ENCODE data around the gene GLT1D1. TPM values are rescaled to one million over a fixed set of nuclear protein-coding genes. Genes with fewer than 3 reads are reported as not detected.

The GLT1D1 gene
- total RNA-seq, 1 experiment from 2014 or later: not detected

GRCh38 chr12:128872303-128872702, 19.0 kb downstream of the GLT1D1 start:
- no peaks in the 10 kb centered on the region for H3K4me1 ChIP-seq (ENCODE audit: control insufficient read depth in 1 of 2, insufficient read depth in 2 of 2, low read length in 2 of 2)
- H3K4me3 ChIP-seq (replicated peaks in 1 of 2; ENCODE audit: low read depth in 1 of 2, low read length in 2 of 2): no peak overlapping the region
- no peaks in the 10 kb centered on the region for H4K20me1 ChIP-seq (ENCODE audit: insufficient read depth)
- no peak overlapping the region for H3K9ac ChIP-seq (ENCODE audit: low read length)
- ATAC-seq (no peak), DNase-seq (ENCODE audit: low read depth, low spot score) (no peak)
- H3K27me3 ChIP-seq (ENCODE audit: insufficient read depth, low read length): no peaks in the 10 kb centered on the region
- H3K79me2 ChIP-seq (ENCODE audit: insufficient read depth, low read length): no peaks in the 10 kb centered on the region
- H3K9me2 ChIP-seq (ENCODE audit: insufficient read depth): no peaks in the 10 kb centered on the region
- no peak for TF ChIP-seq CEBPB (IDR thresholded peaks at IDR 0.05; ENCODE audit: low read depth)
- TF ChIP-seq MAX (IDR thresholded peaks at IDR 0.05): no peak
- no peak for TF ChIP-seq EGR1 (IDR thresholded peaks at IDR 0.05; ENCODE audit: low read depth)
- no peak for TF ChIP-seq CTCF (IDR thresholded peaks at IDR 0.05 in 2 of 3, conservative IDR thresholded peaks at IDR 0.05 in 1 of 3; ENCODE audit: borderline replicate concordance in 1 of 3, insufficient read depth in 1 of 3, low read depth in 2 of 3, low read length in 2 of 3)
- TF ChIP-seq CBX3 (IDR thresholded peaks at IDR 0.05; ENCODE audit: low read depth): no peak
- TF ChIP-seq SRF (IDR thresholded peaks at IDR 0.05; ENCODE audit: low read depth): no peak
- ChIA-PET POLR2A (no interaction called here), RAD21 (ENCODE audit: low non-redundant PET in 1 of 2, low total read pairs in 2 of 2, uncharacterized antibody in 2 of 2, unreplicated experiment in 2 of 2) (no interaction called here), CTCF (no interaction called here)
- H3K4me2 ChIP-seq (ENCODE audit: low read length): no peak overlapping the region
- BruUV-seq (replicated peaks): no TSS peak
- H3K36me3 ChIP-seq (ENCODE audit: control insufficient read depth in 1 of 2, insufficient read depth in 2 of 2, low read length in 2 of 2): no peaks in the 10 kb centered on the region
- H3K9me3 ChIP-seq (ENCODE audit: control insufficient read depth in 1 of 2, insufficient read depth in 1 of 2, low read depth in 1 of 2, low read length in 2 of 2): no peaks in the 10 kb centered on the region; a peak in 1 of 4 replicates
- intact Hi-C loops (cut with micrococcal nuclease): no loop called here
- H3K27ac ChIP-seq (ENCODE audit: low read depth, low read length): no peak overlapping the region
- no peak overlapping the region for H2AFZ ChIP-seq (ENCODE audit: low read depth, low read length, poor library complexity, severe bottlenecking)

GRCh38 chr12:128876559-128876958, 23.3 kb downstream of the GLT1D1 start:
- H3K27ac ChIP-seq (ENCODE audit: low read depth, low read length): no peak overlapping the region
- H3K27me3 ChIP-seq (ENCODE audit: insufficient read depth, low read length): no peaks in the 10 kb centered on the region
- ATAC-seq (no peak), DNase-seq (ENCODE audit: low read depth, low spot score) (no peak)
- H2AFZ ChIP-seq (ENCODE audit: low read depth, low read length, poor library complexity, severe bottlenecking): no peak overlapping the region
- ChIA-PET POLR2A (no interaction called here), CTCF (no interaction called here), RAD21 (ENCODE audit: low non-redundant PET in 1 of 2, low total read pairs in 2 of 2, uncharacterized antibody in 2 of 2, unreplicated experiment in 2 of 2) (no interaction called here)
- no peaks in the 10 kb centered on the region; a peak in 1 of 4 replicates for H3K9me3 ChIP-seq (ENCODE audit: control insufficient read depth in 1 of 2, insufficient read depth in 1 of 2, low read depth in 1 of 2, low read length in 2 of 2)
- no peaks in the 10 kb centered on the region for H3K9me2 ChIP-seq (ENCODE audit: insufficient read depth)
- H4K20me1 ChIP-seq (ENCODE audit: insufficient read depth): no peaks in the 10 kb centered on the region; the same call in 1 of the 2 replicates
- BruUV-seq (replicated peaks): no TSS peak
- H3K4me1 ChIP-seq (ENCODE audit: control insufficient read depth in 1 of 2, insufficient read depth in 2 of 2, low read length in 2 of 2): no peaks in the 10 kb centered on the region
- intact Hi-C loops (cut with micrococcal nuclease): no loop called here
- no peak overlapping the region for H3K4me2 ChIP-seq (ENCODE audit: low read length)
- H3K4me3 ChIP-seq (replicated peaks in 1 of 2; ENCODE audit: low read depth in 1 of 2, low read length in 2 of 2): no peak overlapping the region
- H3K79me2 ChIP-seq (ENCODE audit: insufficient read depth, low read length): no peaks in the 10 kb centered on the region
- H3K36me3 ChIP-seq (ENCODE audit: control insufficient read depth in 1 of 2, insufficient read depth in 2 of 2, low read length in 2 of 2): no peaks in the 10 kb centered on the region
- no peak overlapping the region for H3K9ac ChIP-seq (ENCODE audit: low read length)
- TF ChIP-seq SRF (IDR thresholded peaks at IDR 0.05; ENCODE audit: low read depth) (no peak), ZBTB33 (IDR thresholded peaks at IDR 0.05; ENCODE audit: extremely low read depth, insufficient replicate concordance, low read length) (no peak), CBX3 (IDR thresholded peaks at IDR 0.05; ENCODE audit: low read depth) (no peak), REST (IDR thresholded peaks at IDR 0.05; ENCODE audit: low read depth) (no peak), ZNF274 (IDR thresholded peaks at IDR 0.05; ENCODE audit: low read depth, low read length) (no peak), RAD21 (IDR thresholded peaks at IDR 0.05; ENCODE audit: low read depth) (no peak), TCF7L2 (IDR thresholded peaks at IDR 0.05; ENCODE audit: borderline replicate concordance, extremely low read depth, insufficient read depth, insufficient read length) (no peak), JUND (IDR thresholded peaks at IDR 0.05) (no peak), ZFX (IDR thresholded peaks at IDR 0.05) (no peak)
